Stimulated activated CD8-positive, alpha-beta memory T cell treated with anti-CD3 and anti-CD28 coated beads, Interleukin-15, amount 100 ng/mL, for 24 hours (primary cell): Measurements from ENCODE around the gene ASAP2.
"Not testable (repeated sequence)": the region's sequence is repeated elsewhere in the genome, so short reads cannot be mapped to it uniquely, and the experiment has no call there.

Experiments used
- DNase-seq: peaks from one replicate; pipeline ENCODE4 v3.0.0-alpha.2; 2020; ENCODE audit warnings: low read depth

The ASAP2 gene

DNA sequence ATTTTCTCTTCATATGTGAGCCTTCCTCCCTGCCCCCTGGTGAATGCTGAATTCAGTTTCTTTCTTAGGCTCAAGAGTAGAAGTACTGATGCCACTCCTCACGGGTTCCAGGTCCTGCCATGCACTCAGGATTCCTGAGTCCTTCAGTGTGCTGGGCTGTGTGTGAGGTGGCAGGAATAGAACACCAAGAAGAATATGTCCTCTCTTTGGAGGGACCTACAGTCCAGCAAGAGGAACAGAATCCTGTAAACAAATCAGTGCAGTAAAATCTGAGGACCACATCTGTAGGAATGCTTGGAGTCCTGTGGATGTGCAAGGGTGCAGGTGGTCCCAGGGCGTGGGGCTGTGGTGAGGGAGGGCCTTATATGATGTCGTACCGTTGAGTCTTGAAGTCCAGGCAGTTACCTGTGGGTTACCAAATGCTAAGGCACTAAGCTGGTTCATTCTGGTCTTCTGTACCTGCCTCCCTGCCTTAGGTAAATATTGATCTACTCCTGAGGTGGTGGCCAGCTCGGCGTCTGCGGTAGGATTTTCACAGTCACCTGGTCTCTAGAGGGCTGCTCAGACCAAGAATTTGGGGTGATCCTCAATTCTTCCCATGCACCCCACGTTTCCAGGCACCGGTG, 5.5 kb downstream of the ASAP2 start:
- no peak for DNase-seq

DNA sequence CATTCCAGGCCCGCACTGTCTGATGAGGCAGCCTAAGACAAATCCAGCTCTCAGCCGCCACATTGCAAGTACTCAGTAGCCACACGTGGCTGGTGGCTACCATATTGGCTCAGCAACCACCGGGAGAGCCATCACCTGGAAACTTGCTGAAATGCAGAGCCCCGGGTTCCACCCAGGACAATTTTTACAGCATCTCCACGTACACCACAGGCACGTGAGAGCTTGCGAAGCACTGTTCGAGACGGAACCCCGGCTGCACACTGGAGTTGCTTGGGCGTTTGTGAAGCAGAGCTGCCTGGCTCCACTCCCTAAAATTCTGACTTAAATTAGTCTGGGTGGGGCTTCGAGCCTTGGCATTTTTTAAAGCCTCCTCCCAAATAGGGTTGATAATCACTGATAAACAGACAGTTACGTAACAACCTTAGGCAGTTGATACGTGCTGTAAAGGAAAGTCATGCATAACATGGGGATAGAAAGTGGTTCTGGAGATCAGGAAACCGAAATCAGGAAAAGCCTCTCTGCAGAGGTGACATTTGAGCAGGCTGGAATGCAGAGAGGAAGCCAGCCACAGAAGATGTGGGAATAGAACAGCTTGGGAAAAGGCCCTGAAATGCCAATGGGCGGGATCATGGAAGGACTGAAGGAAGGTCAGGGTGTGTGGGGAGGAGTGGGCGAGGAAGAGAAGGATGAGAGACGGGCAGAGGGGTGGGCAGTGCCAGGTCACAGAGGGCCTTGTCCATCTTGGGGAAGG, 6.2 kb downstream of the ASAP2 start:
- no peak for DNase-seq

DNA sequence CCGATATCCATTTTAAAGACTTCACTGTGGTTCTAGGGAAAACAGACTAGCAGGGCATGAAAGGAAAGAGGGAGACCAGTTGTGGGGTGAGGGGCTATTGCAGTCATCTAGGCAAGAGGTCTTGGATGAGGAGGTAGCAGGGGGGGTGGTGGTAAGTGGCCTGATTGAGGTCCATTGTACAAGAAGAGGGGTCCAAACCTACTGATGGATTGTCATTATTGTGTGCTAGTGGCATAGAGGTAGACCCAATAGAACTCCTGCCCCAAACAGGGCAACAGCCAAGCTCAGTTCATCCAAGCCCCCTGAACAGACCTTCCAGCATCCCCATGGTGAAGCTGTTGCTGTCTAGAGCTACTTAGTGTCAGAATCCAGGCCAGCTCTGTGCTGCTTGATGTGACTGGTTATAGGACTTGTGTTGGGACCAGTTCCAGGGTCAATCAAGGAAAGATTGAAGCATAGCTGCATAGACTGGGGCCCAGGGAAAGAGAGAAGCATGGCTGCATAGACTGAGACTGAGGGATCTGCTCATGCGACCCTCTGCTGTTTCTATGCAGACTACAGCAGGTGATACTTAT, 7.0 kb downstream of the ASAP2 start:
- no peak for DNase-seq

DNA sequence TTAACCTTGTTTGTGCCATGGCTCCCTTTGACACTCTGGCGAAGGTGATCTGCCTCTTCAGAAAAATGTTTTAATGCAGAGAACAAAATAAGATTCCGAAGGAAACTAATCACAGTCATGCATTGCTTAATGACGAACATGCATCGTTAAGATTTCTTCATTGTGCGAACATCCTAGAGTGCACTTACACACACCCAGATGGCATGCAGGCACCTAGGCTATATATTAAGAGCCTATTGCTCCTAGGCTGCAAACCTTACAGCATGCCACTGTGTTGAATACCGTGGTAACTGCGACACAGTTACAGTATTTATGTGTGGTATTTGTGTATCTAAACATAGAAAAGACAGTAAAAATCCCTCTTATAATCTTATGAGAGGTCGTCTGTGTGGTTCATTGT, 8.3 kb downstream of the ASAP2 start:
- DNase-seq = no peak

DNA sequence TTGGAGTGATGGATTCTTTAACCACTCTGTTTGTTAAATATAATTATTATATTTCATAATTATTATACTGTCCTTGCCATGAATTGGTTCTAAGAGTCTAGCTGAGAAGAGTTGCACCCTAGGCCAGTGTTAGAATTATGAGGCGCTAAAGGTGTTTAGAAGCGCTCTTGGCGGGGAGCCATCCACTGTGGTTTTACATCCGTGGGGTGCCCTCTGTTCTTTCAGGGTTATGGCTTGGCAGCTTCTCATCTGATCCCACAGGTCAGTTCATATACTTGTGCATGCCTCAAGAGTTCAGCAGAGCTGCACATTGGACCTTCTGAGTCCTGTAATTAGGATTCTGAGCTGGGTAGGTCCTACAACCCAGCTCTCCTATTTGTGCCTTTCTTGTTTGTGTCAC, 9.1 kb downstream of the ASAP2 start:
- DNase-seq = no peak

DNA sequence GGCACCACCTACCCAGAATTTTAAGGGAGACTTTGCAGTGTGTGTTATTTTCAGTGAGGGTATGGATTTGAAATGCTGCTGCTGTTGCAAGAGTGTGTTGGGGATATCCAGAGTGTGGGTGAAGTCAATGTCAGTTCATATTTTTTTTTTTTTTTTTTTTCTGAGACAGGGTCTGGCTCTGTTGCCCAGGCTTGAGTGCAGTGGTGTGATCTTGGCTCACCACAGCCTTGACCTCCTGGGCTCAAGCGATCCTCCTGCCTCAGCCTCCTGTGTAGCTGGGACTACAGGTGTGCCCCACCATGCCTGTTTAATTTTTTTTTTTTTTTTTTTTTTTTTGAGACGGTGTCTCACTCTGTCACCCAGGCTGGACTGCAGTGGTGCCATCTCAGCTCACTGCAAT, 9.5 kb downstream of the ASAP2 start:
- not testable (repeated sequence) for DNase-seq

DNA sequence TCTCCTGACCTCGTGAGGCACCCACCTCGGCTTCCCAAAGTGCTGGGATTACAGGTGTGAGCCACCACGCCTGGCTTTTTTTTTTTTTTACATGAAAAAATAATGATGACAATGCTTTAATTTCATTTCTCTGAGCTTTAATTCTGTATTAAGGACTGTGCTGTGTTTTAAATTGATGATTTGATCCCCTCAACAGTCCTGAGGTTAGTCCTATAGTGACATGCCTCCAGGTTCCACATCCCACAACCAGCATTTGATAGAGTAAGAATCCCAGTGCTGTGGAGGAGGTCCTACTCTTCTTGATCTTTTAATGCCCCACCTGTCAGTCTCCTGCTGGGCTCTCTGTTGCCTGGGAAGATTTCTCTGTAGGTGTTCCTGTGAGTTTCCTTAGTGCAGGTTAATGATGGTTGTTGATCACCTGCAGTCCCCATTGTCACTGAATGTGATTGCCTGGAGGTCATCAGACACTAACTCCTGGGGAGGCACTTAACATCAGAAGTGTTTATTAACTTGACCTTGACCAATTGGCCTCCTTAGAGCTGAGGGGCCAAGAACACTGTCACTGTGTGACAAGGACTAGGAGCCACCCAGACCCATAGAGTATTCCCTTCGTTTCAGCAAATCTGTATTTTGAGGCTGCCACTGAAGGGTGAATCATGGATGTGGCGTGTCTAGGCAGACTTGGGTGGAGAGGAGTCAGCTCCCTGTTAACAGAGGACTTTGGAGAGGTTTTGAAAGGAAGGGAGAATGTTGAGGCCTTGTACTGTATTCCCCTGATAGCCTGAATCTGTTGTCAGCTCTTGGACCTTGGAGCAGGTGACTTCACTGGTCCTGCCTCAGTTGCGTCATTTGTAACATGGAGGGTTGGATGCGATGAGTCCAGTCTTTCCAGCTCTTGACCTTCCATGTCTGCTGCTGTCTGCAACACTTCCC, 11.5 kb downstream of the ASAP2 start:
- DNase-seq = no peak

DNA sequence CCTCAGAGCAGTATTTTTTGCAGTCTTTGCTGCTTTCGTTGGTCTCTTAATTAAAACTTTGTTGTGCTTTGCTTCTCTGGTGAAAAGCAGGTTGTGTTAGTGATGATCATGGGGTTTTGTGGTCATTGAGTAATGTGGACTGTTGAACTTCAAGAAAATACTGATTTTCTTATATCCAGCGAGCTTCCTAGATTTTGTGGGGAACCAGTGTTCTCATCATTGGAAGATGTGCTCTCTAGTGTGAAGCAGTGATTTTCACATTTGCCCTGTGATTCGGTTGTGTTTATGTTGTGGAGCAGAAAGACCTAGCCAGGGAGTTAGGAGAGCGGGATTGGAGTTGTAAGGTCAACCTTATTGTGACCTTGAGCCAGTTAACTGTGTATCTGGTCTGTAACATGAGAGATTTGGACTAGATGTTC, 12.4 kb downstream of the ASAP2 start:
- no peak for DNase-seq

DNA sequence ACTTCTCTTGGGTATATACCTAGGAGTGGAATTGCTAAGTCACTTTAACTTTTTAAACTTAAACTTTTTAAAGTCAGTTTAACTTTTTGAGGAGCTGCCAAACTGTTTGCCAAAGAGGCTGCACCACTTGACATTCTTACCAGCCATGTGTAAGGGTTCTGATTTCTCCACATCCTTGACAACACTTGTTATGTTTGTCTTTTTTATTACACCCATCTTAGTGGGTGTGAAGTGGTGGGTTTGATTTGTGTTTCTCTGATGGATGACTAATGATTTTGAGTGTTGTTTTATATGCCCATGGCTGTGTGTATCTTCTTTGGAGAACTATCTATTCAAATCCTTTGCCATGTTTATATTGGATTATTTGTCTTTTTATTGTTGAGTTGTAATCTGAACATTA, 13.6 kb downstream of the ASAP2 start:
- DNase-seq = no peak

DNA sequence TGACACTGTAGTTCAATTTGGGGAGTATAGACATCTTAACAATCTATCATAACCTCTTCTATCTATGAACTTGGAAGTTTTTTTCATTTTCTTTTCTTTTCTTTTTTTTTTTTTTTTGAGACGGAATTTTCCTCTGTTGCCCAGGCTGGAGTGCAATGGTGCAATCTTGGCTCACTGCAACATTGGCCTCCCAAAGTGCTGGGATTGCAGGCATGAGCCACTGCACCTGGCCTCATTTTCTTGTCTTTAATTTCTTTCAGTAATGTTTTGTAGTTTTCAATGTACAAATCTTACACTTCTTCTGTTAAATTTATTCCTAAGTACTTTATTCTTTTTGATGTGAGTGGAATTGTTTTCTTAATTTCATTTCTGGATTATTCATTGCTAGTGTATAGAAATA, 14.6 kb downstream of the ASAP2 start:
- no peak for DNase-seq

DNA sequence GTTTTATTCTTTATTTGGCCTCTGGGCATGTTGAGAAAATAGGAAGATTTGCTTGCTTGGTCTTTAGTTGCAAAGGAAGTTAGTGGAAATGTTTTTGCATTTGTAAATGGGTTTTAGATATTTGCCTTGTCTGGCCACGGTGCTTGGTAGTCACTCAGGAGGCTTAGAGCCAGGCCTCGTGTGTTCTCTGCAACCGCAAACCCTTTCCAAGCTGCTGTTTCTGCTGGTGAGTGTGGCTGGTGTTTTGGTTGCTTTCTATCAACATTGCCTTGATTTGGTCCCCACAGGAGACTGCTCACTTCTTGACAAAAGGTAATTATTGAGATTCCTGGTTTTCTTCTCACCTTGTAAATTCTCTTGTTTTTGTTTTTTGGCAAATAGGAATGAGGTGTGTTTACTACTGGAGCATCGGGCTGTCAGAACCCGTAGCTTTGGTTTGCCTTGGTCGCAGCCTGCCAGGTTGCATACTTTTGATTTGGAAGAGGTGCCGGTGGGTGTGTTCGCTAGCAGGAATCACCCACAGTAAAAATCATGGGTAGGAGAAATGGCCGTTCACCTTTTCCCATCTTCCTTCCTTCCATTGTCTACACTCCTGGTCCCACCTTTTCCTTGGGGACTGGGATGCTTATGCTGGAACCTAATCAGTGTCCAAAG, 15.8 kb downstream of the ASAP2 start:
- no peak for DNase-seq

DNA sequence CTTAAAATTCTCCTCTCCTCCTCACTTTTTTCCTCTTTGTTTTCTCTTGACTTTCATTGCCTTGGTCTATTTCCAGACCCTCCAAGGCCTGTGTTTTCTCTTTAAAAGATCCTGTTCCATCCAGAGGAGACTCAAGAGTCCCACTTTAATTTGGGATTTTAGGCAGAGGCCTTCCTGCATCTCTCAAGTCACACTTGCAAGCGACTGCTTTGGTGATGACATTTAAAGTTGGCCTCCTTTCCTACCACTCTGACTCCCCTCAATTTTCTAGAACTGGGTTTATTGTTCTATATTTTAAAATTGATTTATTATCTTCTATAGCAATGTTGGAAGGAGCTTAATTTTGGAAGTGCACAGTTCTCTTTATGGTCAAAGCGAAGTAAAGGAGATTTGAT, 16.3 kb downstream of the ASAP2 start:
- no peak for DNase-seq

DNA sequence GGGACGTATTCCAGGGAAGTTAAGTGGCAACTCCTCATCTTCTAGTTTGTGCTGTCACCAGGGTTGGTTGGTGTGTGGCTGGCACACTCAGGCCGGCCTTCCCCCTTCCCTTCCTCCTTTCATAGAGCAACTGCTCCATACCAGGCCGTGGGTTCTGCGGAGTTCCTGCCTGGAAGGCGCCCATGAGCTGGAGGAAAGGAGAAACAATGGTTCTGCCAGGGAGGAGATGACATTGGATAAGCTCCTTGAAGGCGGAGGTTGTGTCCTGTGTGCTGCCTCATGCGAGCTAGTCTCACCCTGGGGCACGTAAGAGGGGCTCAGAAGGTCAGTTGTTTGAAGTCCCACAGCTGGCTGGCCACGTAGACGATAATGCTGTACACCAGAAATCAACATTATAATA, 19.2 kb downstream of the ASAP2 start:
- DNase-seq = no peak

DNA sequence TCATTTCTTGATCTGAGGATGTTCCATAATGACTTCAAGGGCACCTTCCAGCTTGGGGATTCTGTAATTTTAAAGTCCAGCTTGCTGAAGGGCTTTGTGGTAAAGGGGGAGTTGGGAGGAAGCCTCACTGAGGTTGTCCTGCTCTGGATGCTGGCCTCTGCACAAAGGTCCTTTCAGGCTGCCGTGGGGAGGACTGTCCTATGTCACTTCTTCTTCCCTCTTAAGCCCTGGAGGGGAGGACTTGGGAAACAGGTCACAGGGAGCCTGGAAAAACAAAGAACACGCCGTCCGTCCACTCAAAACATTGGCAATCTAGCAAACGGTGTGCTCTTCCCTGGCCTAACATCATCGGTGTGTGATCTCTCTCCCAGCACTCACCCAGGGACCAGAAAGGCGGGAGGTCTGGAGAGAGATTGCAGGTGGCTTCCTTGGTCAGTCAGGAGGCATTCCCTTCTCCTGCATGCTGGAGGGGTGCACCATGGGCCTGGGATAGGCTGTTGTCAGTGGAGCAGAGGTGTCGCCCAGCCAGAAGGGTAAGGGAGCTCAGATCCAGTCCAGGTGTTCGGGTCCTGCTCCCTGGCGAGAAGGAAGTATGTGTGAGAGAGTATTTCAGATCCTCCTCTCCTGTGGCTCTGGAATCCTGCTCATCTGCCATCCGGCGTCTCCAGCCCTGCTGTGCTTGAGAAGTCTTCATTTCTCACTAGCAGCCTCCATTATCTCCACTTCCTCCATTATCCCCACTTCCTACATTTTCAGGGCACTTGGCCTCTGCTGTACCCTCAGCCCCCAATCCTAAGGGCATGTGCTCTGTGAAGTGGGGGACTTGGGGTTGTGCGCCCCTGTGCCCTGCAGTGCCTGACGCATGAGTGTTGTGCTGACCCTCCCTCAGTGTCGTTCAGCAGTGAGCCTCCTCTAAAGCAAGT, 20.1 kb downstream of the ASAP2 start:
- no peak for DNase-seq

DNA sequence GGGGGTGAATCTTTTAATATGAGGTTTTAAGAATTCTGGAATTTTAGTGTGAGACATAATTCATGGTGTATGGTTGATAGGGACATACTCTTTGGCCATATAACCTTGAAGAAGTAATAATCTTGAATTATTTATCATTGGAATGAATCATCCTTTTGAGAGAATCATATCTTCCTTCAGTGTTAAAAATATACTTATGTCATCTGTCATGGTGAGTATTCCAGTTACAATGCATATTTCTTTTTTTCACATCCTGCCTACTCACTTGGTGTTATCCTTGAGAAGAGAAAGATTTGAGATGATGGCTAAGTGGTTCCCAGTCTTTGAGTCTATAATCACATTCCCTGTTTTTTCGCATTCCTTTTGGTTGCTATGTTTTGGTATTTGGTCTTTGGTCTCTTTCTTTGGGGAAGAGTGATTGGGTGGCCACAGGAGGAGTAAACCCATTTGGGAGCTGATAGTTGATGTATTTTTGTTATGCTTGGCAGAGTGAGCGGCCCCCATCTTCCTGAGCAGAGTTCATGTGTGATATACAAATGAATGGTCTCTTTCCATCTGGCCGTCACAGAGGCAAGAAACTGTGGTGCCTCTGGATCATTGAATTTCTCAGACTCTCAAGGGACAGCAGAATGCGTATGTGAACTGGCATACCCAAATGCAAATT, 21.6 kb downstream of the ASAP2 start:
- DNase-seq = no peak

DNA sequence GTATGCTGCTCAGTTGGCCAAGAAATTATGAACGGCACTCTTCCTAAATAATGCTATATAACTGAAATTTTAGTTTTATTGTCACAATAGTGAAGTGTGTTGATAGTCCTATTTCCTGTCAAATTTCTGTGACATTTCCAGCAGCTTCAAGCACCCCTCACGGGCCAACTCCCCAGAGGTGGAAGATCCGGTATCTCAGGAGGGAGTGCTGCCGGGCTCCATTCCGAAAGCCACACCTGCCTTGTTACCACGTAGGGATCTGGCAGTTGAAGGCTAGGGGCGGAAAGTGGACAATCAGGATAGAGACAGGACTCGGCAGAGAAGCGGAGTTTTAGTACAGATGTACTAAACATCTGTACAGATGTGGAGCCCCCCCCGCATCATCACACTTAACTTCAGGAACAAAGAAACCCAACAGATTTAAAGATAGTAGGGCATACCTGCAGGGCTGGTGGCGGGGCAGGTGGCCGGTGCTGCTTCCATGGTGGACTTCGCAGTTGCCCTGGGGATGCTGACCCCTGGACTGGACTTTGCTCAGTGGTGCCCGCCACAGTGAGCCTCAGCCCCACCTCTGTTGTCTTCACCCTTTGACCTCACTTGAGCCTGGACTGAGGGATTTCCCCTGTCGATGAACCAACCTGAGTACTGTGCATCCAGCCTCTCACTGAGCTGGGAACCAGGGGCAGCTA, 22.3 kb downstream of the ASAP2 start:
- no peak for DNase-seq

DNA sequence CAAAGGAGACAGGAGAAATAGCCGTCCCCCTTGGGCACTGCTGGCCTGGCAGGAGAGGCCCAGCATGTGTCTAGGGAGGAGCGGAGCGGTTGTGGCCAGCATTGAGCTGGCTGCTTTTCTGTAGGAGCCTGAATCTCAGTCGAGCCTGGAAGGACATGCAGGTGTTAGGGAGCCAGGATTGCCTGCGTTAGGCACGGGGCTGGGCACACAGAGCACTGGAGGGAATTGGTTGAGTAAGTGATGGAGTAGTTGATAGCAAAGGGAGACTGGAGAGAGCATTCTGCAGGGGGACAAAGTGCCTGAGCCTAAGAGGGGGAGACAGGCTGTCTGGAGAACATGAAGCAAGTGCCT, 22.8 kb downstream of the ASAP2 start:
- no peak for DNase-seq

DNA sequence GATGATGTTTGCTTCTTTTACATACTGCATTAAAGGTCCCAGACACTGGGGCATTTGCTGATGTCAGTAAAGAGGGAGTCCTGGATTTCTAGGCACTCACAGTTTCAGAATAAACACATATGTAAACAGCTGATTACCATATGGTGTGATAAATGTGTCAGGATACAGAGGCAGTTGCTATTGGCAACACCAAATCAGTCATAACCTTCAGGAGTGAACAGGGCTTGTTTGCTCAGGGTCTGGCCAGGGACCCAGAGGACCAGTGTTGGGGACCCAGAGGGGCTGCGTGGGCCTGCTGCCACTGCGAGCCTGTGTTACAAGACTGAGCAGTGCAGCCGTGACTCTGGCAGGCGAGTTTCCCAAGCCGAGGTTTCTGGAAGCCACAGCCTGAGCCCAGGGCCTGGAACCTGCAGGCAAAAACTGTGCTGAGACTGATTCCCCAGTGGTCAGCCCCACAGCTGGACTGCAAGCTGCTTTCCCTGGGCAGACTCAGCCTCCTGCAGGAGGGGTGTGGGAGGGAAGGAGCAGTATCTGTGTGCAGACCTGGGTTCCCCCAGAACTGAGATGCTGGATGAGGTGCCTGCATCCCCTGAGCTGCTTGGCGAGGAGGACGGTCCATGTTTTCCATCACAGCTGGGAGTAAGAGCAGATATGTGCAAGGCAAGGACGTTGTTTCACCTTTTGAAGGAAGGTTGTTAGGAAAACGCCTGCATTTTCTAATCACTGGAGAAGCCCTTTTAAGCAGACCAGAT, 23.6 kb downstream of the ASAP2 start:
- DNase-seq = no peak

DNA sequence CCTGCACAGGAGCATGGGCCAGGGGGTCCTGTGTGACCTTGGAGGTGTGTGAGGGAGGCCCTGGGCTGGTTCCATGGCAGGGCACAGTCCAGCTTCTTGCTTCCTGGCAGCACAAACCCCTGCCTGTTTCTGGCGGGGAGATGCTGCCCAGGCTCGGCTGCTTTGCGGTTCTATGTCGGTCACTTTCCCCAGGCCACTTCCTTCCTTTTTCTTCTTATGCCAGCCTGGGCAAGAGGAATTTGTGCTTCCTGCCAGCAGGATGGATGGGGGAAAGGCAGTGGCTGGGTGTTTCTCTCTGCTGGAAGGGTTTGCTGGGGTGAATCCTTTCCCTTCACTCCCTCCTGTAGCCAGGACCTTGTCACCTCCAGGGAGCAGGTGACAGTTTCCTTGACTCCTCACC, 24.3 kb downstream of the ASAP2 start:
- DNase-seq = no peak
